ENCODE measurements around the gene LGALS7B.
"Not testable (repeated sequence)": the region's sequence is repeated elsewhere in the genome, so short reads cannot be mapped to it uniquely, and the experiment has no call there.

Gene LGALS7B

DNA sequence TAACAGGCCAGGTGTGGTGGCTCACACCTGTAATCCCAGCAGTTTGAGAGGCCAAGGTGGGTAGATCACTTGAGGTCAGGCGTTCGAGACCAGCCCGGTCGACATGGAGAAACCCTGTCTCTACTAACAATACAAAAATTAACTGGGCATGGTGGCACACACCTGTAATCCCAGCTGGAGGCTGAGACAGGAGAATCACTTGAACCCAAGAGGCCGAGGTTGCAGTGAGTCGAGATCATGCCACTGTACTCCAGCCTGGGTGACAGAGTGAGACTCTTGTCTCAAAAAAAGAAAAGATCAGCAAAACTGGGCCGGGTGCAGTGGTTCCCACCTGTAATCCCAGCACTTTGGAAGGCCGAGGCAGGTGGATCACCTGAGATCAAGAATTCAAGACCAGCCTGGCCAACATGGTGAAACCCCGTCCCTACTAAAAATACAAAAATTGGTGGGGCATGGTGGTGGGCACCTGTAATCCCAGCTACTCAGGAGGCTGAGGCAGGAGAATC, 27.1 kb upstream of the LGALS7B start:
- not testable (repeated sequence) for H3K9me3 Mint-ChIP-seq, H3K4me1 Mint-ChIP-seq, H3K27ac Mint-ChIP-seq, ATAC-seq, DNase-seq, H3K27me3 Mint-ChIP-seq, H3K4me3 Mint-ChIP-seq

DNA sequence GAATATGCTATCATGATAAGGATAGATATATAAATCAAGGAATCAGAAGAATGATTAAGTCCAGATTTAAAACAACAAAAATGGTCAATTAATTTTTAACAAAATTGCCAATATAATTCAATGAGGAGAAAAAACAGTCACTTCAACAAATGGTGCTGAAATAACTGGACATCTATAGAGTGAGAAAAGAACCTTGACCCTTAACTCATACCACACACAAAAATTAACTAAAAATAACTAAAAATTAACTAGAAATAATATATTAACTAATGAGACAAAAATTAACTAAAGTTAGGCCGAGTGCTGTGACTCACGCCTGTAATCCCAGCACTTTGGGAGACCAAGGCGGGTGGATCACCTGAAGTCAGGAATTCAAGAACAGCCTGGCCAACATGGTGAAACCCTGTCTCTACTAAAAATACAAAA, 25.2 kb upstream of the LGALS7B start:
- DNase-seq (no peak), ATAC-seq (no peak)
- Mint-ChIP-seq H3K27me3 (no peaks in the 10 kb centered on the region), H3K4me1 (no peaks in the 10 kb centered on the region), H3K27ac (no peak overlapping the region), H3K9me3 (no peaks in the 10 kb centered on the region), H3K4me3 (no peak overlapping the region)

- no peak overlapping the region for H3K4me3 Mint-ChIP-seq
- DNase-seq = no peak
- H3K27me3 Mint-ChIP-seq = no peaks in the 10 kb centered on the region
- no peaks in the 10 kb centered on the region for H3K9me3 Mint-ChIP-seq
- H3K27ac Mint-ChIP-seq = no peak overlapping the region
- no peak for ATAC-seq
- peaks cover 9% of the 10 kb centered on the region for H3K4me1 Mint-ChIP-seq
These were observed 23.8 kb upstream of the LGALS7B start for GRCh38 chr19:38765214-38765613.

DNA sequence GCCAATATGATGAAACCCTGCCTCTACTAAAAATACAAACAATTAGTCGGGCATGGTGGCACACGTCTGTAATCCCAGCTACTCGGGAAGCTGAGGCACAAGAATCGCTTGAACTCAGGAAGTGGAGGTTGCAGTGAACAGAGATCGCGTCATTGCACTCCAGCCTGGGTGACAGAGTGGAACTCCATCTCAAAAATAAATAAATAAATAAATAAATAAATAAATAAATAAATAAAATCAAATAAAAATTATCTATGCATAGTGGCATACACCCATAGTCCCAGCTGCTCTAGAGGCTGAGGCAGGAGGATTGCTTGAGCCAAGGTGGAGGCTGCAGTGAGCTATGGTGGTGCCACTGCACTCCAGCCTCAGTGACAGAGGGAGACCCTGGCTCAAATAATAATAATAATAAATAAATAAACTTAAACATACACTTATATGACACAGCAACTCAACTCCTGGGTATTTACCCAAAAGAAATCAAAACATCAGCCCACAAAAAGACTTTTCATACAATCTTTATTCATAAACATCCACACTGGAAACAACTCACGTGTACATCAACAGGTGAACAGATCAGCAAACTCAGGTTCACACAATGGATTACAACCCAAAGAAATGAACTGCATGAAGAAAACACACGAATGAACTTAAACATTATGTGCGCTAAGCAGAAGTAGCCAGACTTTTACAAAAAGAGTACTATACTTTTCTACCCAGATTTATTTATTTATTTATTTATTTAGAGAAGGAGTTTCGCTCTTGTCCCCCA, 22.5 kb upstream of the LGALS7B start:
- H3K27ac Mint-ChIP-seq = no peak overlapping the region
- H3K4me3 Mint-ChIP-seq = no peak overlapping the region
- ATAC-seq = no peak
- no peak for DNase-seq
- H3K4me1 Mint-ChIP-seq = peaks cover 9% of the 10 kb centered on the region
- no peaks in the 10 kb centered on the region for H3K9me3 Mint-ChIP-seq
- no peaks in the 10 kb centered on the region for H3K27me3 Mint-ChIP-seq

DNA sequence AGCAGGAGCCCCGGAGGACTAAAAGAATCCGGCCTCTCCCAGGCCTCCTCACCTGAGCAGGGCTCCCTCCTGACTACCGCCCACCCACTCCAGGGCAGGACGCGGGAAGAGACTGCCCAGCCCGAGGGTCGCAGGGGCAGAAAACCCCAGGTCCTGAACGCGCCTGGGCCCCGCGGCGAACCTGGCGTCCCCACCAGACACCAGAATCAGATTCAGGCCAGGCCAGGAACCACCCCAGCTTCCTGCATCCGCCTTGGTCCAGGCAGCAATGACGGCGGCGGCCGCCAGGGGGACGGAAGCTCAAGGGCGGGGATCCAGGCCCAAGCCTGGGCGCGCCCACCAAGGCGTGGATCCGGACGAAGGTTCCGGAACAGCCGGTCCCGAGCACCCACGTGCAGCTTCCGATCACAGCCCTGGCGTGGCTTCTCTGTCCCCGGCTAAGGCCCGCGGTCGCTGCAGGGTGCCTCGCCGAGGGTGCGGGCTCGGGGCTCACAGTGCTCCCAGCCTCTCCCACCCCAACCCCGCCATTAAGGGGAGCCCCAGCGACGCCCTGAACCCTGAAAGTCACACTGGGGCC, 19.3 kb upstream of the LGALS7B start:
- Mint-ChIP-seq H3K27ac (peak overlapping the region; percentile 87 to 88), H3K4me1 (peaks cover 14% of the 10 kb centered on the region), H3K9me3 (no peaks in the 10 kb centered on the region), H3K27me3 (no peaks in the 10 kb centered on the region), H3K4me3 (peak overlapping the region; percentile 80 to 83)
- peak; percentile 92 to 95 for DNase-seq
- peak; percentile 89 for ATAC-seq

- not testable (repeated sequence) for H3K27me3 Mint-ChIP-seq, H3K27ac Mint-ChIP-seq, H3K9me3 Mint-ChIP-seq, DNase-seq
- Mint-ChIP-seq H3K4me1 (peaks cover 14% of the 10 kb centered on the region), H3K4me3 (peak overlapping the region; percentile 80 to 83)
- peak; percentile 26 for ATAC-seq
These were observed 18.6 kb upstream of the LGALS7B start for GRCh38 chr19:38770228-38770948.

DNA sequence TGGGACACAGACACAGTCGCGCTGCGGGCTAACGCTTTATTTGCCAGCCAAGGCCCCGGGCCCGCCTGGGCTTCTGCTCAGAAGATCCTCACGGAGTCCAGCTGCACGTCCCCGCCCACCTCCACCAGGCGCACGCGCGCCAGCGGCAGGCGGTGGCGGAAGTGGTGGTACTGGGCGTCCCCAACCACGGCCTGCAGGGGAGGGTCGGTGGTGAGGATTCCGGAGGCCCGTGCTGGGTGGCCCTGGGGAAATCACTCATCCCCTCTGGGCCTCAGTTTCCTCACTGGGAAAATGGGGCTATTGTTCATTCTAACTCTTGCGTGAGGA, 18.1 kb upstream of the LGALS7B start:
- peak; percentile 88 for ATAC-seq
- not testable (repeated sequence) for H3K9me3 Mint-ChIP-seq, H3K27ac Mint-ChIP-seq, H3K4me3 Mint-ChIP-seq, H3K27me3 Mint-ChIP-seq, DNase-seq
- peaks cover 14% of the 10 kb centered on the region for H3K4me1 Mint-ChIP-seq

DNA sequence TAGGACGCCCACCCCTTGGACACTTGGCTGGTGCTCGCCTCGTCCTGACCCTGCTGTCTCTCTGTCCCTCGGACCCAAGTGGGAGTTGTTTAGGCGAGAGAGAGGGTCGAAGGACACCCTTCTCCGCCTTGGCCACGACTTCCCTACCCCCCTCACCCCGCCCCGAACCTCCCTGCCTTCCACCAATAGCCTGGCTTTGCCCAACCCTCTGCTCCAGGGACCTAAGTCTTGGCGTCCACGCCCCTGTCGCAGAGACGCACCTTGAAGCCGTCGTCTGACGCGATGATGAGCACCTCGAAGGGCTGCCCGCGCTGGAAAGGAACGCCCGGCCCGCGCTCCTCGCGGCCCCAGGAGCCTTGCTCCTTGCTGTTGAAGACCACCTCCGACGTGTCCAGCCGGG, 17.4 kb upstream of the LGALS7B start:
- H3K4me3 Mint-ChIP-seq, DNase-seq, H3K9me3 Mint-ChIP-seq, ATAC-seq, H3K27me3 Mint-ChIP-seq, H3K27ac Mint-ChIP-seq: not testable (repeated sequence)
- H3K4me1 Mint-ChIP-seq = peaks cover 14% of the 10 kb centered on the region

DNA sequence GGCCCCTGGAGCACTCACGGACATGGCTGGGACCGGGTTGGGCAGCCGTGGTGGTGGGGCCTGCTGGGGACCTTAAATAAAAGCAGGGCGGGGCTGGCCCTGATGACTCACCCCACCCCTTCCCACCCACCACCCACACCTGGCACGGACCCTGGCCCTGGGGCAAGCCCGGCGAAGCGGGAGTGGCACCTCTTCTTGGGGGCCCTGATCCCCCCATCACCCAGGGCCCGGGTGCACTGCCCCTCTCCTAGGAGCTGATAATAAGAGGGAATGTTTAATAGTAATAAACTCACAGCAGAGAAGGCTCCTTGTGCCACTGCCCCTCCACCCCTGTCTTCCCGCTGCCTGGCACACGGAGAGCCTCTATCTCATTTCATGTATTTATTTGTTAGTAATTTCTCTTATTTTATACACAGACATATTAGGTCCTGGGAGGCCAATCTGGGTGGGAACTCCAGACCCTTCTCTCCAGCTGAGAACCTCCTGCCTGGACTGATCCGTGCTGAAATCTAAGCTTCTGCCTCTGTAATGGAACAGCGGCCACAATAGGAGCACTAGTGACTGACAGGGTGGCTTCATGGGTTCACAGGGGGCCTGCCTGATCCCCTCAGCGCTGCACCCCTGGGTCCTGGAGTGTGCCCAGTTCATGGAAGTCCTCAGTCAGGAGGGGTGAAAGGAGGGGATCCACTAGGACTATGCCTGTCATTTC, 15.4 kb upstream of the LGALS7B start, which contains the start of gene LGALS7:
TSS of gene LGALS7 (minus strand) at position 49 of the 709 bp plus-strand sequence. CDS start at position 24, 25 bp downstream.
- Mint-ChIP-seq H3K27ac (no peak within 1 kb of the TSS), H3K4me1 (peaks cover 14% of the 10 kb centered on the region), H3K27me3 (peaks cover 2% of the 10 kb centered on the region), H3K4me3 (no peak within 1 kb of the TSS), H3K9me3 (no peaks in the 10 kb centered on the region)
- no peak for ATAC-seq
- no peak for DNase-seq

- peaks cover 8% of the 10 kb centered on the region for H3K27me3 Mint-ChIP-seq
- H3K4me3 Mint-ChIP-seq = no peak overlapping the region
- H3K9me3 Mint-ChIP-seq = no peaks in the 10 kb centered on the region
- H3K4me1 Mint-ChIP-seq = peaks cover 10% of the 10 kb centered on the region
- ATAC-seq (no peak), DNase-seq (no peak)
- no peak overlapping the region for H3K27ac Mint-ChIP-seq
These were observed 14.6 kb upstream of the LGALS7B start for GRCh38 chr19:38774181-38774950.

- no peak for DNase-seq
- no peaks in the 10 kb centered on the region for H3K9me3 Mint-ChIP-seq
- ATAC-seq = no peak
- no peak overlapping the region for H3K4me3 Mint-ChIP-seq
- H3K4me1 Mint-ChIP-seq = peaks cover 5% of the 10 kb centered on the region
- H3K27ac Mint-ChIP-seq = no peak overlapping the region
- H3K27me3 Mint-ChIP-seq = peaks cover 16% of the 10 kb centered on the region
These were observed 10.3 kb upstream of the LGALS7B start for GRCh38 chr19:38778733-38779132.

- Mint-ChIP-seq H3K4me3 (no peak overlapping the region), H3K9me3 (no peaks in the 10 kb centered on the region), H3K27ac (peak overlapping the region in 1 of 2 donors; percentile 59), H3K27me3 (peaks cover 16% of the 10 kb centered on the region), H3K4me1 (no peaks in the 10 kb centered on the region)
- DNase-seq = no peak
- no peak for ATAC-seq
These were observed 8.6 kb upstream of the LGALS7B start for GRCh38 chr19:38780443-38780842.

DNA sequence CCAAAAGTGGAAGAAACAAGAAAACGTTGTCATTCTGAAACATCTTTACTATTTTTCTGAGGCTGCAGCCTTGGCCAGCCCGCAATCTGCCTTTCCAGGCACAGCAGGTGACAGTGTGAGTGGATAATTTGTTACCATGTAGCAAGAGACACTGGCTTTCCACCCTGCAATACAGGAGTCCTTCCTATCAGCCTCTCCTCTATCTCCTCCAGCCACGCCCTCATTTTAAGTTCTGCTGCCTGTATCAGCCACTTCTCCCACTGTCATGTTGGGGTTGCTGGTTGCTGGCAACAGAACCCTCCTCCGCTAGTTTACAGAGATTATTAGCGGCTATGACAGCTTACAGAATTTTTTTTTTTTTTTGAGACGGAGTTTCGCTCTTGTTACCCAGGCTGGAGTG, 7.9 kb upstream of the LGALS7B start:
- ATAC-seq = no peak
- Mint-ChIP-seq H3K9me3 (no peaks in the 10 kb centered on the region), H3K4me1 (no peaks in the 10 kb centered on the region), H3K27me3 (peaks cover 16% of the 10 kb centered on the region), H3K27ac (peak overlapping the region in 1 of 2 donors; percentile 15), H3K4me3 (no peak overlapping the region)
- no peak for DNase-seq

GRCh38 chr19:38782212-38782611, 6.8 kb upstream of the LGALS7B start:
- H3K27ac Mint-ChIP-seq, H3K4me1 Mint-ChIP-seq, DNase-seq, H3K9me3 Mint-ChIP-seq, ATAC-seq, H3K4me3 Mint-ChIP-seq: not testable (repeated sequence)
- peaks cover 16% of the 10 kb centered on the region for H3K27me3 Mint-ChIP-seq

GRCh38 chr19:38784224-38784623, 4.8 kb upstream of the LGALS7B start:
- Mint-ChIP-seq H3K9me3 (no peaks in the 10 kb centered on the region), H3K27me3 (peaks cover 8% of the 10 kb centered on the region), H3K4me3 (no peak overlapping the region), H3K27ac (no peak overlapping the region), H3K4me1 (no peaks in the 10 kb centered on the region)
- ATAC-seq (no peak), DNase-seq (no peak)

Measured in stimulated activated naive CD8-positive, alpha-beta T cell treated with anti-CD3 and anti-CD28 coated beads, Interleukin-15, amount 100 ng/mL, for 72 hours (primary cell).